ENCODE results near the gene TMEM30B. TPM values are rescaled to one million over a fixed set of nuclear protein-coding genes. Genes with fewer than 3 reads are reported as not detected.

The TMEM30B gene
- total RNA-seq, 1 donor from 2014 or later = 9.3 TPM

DNA sequence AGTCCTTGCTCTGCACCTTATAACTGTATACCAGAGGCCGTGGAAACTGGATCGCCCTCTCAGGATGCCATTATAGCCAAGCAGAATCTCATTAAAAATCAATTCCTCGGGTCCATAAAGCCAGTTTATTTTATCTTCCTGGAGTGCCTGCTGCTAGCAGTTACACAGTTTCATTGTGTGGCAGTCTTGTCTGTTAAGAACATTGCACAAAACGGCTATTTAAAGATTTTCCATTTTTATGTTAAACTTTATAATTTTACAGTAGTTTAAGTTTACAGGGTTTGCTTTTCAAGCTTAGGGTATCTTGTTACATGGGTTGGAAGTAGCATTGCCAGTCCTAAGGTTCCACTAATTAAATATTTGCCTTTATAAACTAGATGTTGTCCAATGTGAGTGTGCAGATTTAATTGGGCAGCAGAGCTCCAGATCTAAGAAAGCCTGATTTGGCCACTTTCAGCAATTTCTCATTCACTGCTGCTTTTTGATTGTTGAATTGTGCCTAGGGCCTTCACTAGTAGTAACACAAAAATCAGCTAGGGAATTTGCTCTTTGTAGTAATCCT is 17.0 kb downstream of the TMEM30B start:
- H3K27ac Mint-ChIP-seq (ENCODE audit: unreplicated experiment) = no peak overlapping the region
- no peaks in the 10 kb centered on the region for H3K9me3 Mint-ChIP-seq (ENCODE audit: low read depth)
- no peaks in the 10 kb centered on the region for H3K27me3 Mint-ChIP-seq (ENCODE audit: low read depth)
- no peak overlapping the region for H3K4me3 Mint-ChIP-seq (ENCODE audit: unreplicated experiment)
- no peaks in the 10 kb centered on the region for H3K36me3 Mint-ChIP-seq (ENCODE audit: low read depth)
- H3K4me1 Mint-ChIP-seq (ENCODE audit: low read depth) = peaks cover 37% of the 10 kb centered on the region
- TF ChIP-seq, protein P1, sequence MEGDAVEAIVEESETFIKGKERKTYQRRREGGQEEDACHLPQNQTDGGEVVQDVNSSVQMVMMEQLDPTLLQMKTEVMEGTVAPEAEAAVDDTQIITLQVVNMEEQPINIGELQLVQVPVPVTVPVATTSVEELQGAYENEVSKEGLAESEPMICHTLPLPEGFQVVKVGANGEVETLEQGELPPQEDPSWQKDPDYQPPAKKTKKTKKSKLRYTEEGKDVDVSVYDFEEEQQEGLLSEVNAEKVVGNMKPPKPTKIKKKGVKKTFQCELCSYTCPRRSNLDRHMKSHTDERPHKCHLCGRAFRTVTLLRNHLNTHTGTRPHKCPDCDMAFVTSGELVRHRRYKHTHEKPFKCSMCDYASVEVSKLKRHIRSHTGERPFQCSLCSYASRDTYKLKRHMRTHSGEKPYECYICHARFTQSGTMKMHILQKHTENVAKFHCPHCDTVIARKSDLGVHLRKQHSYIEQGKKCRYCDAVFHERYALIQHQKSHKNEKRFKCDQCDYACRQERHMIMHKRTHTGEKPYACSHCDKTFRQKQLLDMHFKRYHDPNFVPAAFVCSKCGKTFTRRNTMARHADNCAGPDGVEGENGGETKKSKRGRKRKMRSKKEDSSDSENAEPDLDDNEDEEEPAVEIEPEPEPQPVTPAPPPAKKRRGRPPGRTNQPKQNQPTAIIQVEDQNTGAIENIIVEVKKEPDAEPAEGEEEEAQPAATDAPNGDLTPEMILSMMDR (IDR thresholded peaks at IDR 0.05) = no peak
- DNase-seq (ENCODE audit: low spot score) = no peak

DNA sequence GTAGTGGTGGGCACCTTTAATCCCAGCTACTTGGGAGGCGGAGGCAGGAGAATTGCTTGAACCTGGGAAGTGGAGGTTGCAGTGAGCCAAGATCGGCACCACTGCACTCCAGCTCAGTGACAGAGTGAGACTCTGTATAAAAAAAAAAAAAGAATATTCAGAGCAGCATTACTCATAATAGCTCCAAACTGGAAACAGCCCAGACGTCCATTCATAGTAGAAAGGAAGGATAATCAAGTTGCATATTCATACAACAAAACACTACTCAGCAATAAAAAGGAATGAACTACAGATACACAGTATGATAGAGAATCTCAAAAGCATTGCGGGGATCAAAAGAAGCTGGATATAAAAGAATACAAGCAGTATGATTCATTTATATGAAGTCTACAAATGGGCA is 19.1 kb downstream of the TMEM30B start:
- DNase-seq (ENCODE audit: low spot score) = no peak
- Mint-ChIP-seq H3K27me3 (ENCODE audit: low read depth) (no peaks in the 10 kb centered on the region), H3K4me1 (ENCODE audit: low read depth) (peaks cover 51% of the 10 kb centered on the region), H3K4me3 (ENCODE audit: unreplicated experiment) (no peak overlapping the region), H3K9me3 (ENCODE audit: low read depth) (no peaks in the 10 kb centered on the region), H3K36me3 (ENCODE audit: low read depth) (no peaks in the 10 kb centered on the region), H3K27ac (ENCODE audit: unreplicated experiment) (peak overlapping the region; percentile 18)
- TF ChIP-seq, protein P1 (IDR thresholded peaks at IDR 0.05) = no peak

DNA sequence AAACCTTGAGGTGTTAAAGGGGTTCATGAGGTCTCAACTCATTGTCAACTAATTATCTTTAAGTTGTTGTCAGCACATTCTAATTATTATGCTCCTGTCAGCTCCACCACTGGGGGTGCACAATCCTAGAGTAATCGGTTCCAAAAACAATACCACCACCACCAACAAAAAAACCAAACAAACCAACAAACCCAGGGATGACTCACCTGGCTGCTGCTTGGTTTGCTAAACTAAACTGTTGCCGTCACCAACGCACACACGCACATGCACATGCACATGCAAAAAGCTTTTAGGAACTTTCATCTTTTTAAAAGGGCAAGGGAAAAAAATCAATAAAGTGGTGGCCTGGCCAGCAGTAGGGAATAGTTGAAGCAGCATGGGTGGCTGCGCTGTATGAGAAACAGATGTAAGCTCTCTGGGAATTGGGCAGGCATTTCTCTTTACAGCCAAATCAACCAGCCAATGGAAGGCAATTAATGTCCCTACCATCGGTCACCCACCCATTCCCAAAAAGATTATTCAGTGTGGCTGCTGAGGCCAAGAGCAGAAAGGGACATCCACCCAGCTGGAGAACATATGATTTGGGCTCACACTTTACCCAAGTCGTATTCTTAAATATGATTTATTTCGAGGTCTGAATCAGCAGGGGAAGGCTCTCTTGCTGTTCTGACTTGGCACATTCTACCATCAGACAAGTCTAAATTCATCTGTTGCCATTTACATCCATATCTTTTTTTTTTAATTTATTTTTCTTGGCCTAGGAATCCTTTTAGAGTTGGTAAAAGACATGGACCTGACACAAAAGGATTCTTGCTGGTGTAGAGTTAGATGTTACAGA is 20.0 kb downstream of the TMEM30B start:
- H3K27me3 Mint-ChIP-seq (ENCODE audit: low read depth) = no peaks in the 10 kb centered on the region
- no peaks in the 10 kb centered on the region for H3K9me3 Mint-ChIP-seq (ENCODE audit: low read depth)
- H3K4me1 Mint-ChIP-seq (ENCODE audit: low read depth) = peaks cover 54% of the 10 kb centered on the region
- H3K4me3 Mint-ChIP-seq (ENCODE audit: unreplicated experiment) = no peak overlapping the region
- no peak for DNase-seq (ENCODE audit: low spot score)
- TF ChIP-seq, protein P1 (IDR thresholded peaks at IDR 0.05) = peak; percentile 28
- H3K36me3 Mint-ChIP-seq (ENCODE audit: low read depth) = no peaks in the 10 kb centered on the region
- H3K27ac Mint-ChIP-seq (ENCODE audit: unreplicated experiment) = peak overlapping the region; percentile 18

DNA sequence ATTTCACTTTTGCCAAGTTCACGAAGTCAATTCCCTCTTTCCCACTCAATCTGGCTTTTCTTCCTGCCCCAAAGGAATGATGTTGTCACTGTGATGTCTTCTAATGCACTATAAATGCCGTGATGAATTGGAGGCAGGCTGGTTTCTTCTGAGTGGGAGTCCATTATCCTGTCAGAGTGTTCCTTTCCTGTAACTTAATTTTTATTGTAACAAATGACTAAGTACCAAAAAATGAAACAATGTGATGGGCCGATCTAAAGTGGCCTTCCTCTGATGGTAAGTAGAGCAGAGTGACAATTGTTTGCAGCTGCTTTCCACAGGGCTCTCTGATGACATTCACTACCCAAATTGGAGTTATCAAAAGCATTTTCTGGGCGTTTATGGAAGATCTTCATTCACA is 22.2 kb downstream of the TMEM30B start:
- peak overlapping the region; percentile 0 for H3K4me3 Mint-ChIP-seq (ENCODE audit: unreplicated experiment)
- H3K27me3 Mint-ChIP-seq (ENCODE audit: low read depth) = no peaks in the 10 kb centered on the region
- no peaks in the 10 kb centered on the region for H3K36me3 Mint-ChIP-seq (ENCODE audit: low read depth)
- no peaks in the 10 kb centered on the region for H3K9me3 Mint-ChIP-seq (ENCODE audit: low read depth)
- H3K4me1 Mint-ChIP-seq (ENCODE audit: low read depth) = peaks cover 69% of the 10 kb centered on the region
- TF ChIP-seq, protein P1 (IDR thresholded peaks at IDR 0.05) = no peak
- no peak for DNase-seq (ENCODE audit: low spot score)
- peak overlapping the region; percentile 75 for H3K27ac Mint-ChIP-seq (ENCODE audit: unreplicated experiment)

DNA sequence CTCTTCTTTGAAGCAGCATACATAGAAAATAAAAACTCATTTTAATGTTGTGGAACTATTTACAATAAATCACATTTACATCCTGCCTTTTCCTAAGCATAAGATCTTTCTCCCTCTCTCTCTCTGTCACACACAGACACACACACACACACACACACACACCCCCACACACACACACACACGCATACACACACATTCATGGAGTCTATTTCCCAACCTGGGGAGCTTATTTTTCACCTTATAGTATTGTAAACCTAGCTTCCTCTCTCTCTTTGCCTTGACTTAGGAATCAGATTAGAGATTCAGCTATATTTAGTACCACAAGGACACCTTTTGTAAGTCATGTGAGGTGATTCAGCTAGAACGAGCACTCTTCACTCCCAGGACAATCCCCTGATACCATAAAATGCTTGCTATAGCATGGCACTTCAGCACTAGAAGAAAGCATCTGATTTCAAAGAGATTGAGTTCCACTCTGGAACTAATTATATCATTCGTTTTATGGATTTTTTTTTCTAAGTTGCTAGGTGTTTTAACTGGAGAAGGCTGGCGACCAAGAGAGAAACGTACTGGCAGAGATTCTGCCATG is 23.6 kb downstream of the TMEM30B start:
- H3K36me3 Mint-ChIP-seq (ENCODE audit: low read depth) = no peaks in the 10 kb centered on the region
- TF ChIP-seq, protein P1 (IDR thresholded peaks at IDR 0.05) = no peak
- peak overlapping the region; percentile 18 for H3K27ac Mint-ChIP-seq (ENCODE audit: unreplicated experiment)
- H3K9me3 Mint-ChIP-seq (ENCODE audit: low read depth) = no peaks in the 10 kb centered on the region
- H3K27me3 Mint-ChIP-seq (ENCODE audit: low read depth) = no peaks in the 10 kb centered on the region
- H3K4me1 Mint-ChIP-seq (ENCODE audit: low read depth) = peaks cover 82% of the 10 kb centered on the region
- no peak overlapping the region for H3K4me3 Mint-ChIP-seq (ENCODE audit: unreplicated experiment)
- no peak for DNase-seq (ENCODE audit: low spot score)

Data from chondrocyte (in vitro differentiated cells).